HG03342 (cell line): Measurements from ENCODE around the gene CBX3.
"Not testable (repeated sequence)": the region's sequence is repeated elsewhere in the genome, so short reads cannot be mapped to it uniquely, and the experiment has no call there.

Experiments used
- ATAC-seq: cut with Tn5 transposase; IDR thresholded peaks from one replicate; pipeline ENCODE4 v1.9.1; 2021; ENCODE audit warnings: mild to moderate bottlenecking, moderate library complexity; ENCODE audit not compliant: unreplicated experiment

CBX3 gene

DNA sequence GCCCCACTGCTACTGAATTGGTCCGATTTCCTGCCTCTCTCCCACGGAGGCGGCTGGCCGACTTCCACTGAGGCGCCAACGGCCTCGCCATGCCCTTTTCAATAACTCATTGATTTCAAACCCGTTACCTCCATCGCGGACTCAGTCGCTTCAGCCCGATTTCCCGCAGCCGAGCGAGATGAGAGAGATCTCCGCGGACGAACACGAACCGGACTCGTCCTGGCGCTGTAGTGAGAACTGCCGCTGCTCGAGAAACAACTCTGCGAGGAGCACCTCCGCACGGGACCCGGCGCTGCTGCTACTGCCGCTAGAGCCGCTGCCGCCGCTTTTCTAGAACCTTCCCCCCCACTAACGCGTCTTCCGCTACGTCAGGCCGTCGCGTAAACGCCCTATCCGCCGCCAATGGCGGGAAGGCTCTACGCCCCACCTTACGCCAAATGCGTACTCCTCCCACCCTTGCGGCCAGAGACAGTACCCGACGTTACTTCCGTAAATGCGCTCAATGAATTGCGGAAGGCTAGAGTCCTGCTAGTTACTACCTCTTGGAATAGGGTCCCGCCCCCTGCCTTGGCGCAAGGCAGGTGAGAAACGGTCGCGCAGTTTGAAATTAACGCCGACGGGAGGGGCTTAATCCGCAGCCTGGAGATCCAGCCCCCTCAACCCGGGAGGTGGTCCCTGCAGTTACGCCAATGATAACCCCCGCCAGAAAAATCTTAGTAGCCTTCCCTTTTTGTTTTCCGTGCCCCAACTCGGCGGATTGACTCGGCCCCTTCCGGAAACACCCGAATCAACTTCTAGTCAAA lies 900 bp upstream of the CBX3 start, which contains the start of gene HNRNPA2B1:
HNRNPA2B1 (minus strand) TSS at position 303 of the 803 bp plus-strand sequence; CDS start at position 134, 169 bp downstream.
- peak; percentile 63 for ATAC-seq

DNA sequence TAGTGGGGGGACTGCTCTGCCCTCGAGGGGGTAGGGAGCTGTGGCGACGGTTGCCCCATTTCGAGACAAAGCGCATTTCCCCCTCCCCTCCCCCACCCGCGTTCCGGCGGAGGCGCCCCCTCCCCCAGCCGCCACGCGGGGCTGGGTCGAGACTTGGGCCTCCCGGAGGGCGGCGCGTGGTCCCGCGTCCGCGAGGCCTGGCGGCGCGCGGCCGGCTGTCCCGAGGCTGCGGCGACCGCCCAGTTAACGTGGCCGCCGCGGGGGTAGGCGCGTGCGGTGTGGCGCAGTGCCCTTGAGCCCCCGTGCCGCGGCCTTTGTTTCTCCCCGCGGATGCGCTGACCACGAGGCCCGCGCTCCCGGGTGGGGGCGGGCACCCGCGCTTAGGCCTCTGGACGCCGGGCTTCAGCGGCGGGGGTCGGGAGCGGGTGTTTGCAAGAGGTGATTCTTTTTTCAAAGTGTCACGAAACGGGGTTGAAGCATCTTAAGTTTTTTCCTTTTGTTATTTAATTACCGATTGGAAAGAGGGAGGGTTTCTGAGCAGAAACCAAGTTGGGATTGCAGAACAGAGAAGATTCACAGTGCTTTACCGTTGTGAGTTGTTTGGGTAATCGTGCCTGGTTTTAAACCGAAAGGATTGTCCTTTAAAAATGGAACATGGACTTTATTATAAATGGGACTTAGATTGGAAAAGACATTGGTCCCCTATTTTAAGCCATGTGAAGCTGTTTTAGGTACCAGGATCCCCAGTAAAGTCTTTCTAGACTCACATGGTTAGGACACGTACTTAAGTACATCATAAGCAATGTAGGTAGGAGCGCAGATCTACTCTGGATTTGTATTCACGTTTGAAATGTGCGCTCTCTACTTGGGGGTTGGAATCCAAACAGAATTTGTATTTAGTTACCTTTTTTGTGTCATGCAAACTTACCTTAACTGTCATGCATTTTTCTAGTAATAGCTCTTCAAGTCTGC lies 760 bp downstream of the CBX3 start:
- no peak for ATAC-seq

DNA sequence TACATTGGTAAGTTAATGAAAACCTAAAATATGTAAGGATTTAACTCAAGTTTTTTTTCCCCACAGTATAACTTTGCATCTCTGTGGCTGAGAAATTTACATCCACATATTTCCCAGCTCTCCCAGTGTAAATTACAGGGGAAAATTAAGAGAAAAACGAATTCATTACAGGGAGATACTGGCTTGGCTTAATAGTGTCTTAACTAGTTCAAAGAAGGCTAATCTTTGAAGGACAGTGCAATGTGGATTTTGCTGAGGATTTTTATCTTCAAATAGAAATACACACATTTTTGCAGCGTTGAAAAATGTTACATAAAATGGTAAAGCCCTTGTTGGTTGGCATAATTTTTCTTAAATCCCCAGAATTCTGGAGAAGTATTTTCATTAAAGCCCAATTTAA lies 1.5 kb downstream of the CBX3 start:
- no peak for ATAC-seq

DNA sequence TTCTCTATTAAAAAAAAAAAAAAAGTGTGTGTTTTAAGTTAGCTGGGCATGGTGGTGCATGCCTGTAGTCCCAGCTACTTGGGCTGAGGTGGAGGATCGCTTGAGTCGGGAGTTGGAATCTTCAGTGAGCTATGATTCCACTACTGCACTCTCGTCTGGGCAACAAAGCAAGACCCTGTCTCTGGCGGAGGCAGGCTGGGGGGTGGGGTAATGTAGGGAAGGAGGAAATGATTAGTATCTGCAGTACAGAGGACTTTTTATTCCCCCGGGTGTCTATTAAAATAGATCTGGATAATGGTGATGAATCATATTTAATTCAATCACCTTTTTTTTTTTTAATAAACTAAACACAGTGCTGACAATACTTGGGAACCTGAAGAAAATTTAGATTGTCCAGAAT lies 6.5 kb downstream of the CBX3 start:
- no peak for ATAC-seq

DNA sequence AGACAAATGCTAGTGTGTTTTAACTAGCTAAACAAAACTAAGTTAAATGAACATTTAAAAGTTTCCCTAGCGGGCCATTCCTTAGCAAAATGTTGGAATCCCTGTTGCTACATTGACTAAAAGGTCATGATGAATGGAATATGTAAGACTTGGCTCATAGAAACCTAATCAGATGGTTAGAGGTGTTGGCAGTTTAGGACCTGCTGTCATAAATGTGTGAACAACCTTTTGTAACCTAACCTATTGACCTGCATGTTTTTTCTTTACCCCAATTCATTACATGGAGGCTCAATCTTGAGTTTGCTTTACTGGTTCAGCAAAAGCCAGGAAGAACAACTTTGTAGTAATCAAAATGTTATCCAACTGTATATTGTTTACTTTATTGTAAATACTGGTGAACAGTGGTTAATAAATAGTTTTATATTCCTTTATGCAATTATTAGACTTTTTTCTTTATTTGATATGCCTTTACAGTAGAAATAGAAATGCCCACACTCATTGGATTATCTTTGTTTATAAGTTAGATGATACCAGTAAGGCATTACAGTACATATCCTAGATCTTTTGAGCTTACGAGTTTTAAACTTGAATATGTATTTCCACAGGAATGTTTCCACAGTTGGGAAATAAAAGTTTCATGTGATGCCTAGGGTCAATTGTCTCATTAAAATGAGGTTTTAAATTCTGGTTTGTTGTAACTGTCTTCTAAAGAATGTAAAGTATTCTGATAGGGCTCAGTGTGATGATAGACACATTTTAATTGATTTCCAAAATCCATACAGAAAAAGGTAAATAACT lies 11.6 kb downstream of the CBX3 start:
- no peak for ATAC-seq

DNA sequence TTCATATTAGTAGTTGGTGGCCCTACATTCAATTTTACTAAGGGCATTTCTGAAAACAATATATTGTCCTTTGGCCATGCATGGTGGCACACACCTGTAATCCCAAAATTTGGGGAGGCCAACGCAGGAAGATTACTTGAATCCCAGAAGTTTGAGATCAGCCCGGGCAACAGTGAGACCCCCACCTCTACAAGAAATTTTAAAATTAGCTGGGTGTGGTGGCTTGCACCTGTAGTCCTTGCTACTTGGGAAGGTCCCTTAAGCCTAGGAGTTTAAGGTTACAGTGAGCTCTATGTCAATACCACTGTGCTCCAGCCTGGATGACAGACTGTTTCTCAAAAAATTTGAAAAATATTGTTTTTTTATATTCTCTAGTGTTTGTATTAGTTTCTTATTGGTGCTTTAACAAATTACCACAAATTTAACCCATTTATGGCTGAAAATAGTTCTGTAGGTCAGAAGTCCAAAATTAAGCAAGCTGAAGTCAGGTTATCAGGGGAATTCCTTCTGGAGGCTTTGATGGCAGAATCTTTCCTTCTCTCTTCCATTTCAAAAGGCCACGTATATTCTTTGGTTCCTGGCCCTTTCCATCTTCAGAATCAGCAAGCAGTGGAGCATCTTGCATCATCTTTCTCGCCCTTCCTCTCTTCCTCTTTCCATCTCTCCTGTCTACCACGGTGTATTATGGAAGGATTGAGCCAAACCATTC lies 12.4 kb downstream of the CBX3 start:
- no peak for ATAC-seq

DNA sequence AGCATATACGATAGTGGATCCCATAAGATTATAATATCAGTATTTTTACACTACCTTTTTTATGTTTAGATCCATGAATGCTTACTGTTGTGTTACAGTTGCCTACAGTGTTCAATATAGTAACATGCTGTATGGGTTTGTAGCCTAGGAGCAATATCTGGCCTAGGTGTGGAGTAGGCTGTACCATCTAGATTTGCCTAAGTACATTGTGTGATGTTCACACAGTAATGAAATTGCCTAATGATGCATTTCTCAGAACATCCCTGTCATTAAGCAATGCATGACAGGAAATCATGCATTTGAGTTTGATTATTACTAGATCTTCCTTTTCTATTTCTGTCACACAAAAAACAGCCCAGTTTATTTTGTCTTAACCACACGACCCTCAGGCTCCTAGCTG lies 14.5 kb downstream of the CBX3 start:
- ATAC-seq: no peak

DNA sequence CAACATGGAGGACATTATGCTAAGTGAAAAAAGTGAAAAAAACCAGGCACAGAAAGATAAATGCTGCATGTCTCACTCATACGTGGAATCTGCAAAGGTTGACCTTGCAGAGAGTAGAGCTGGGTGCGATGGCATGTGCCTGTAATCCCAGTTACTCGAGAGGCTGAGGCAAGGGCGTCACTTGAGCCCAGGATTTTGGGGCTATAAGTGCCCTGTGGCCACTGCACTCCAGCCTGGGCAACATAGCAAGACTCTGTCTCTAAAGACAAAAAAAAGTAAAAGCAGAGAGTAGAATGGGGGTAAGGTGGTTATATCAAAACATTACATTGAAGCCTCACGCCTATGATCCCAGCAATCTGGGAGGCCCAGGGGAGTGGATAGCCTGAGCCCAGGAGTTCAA lies 22.8 kb downstream of the CBX3 start:
- no peak for ATAC-seq

DNA sequence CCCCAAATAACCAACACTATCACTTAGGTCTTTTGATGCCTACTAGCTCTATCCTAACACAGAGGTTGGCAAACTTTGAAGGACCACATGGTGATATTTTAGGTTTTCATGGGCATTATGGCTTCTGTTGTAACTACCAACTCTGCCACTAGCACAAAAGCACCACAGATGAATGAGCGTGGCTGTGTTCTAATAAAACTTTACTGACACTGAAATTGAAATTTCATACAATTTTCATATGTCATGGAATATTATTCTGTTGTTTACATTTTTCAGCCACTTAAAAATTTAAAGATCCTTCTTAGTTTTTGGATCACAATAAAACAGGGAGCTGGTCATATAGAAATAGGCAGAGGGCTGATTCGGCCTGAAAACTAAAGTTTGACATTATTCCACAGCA lies 26.4 kb downstream of the CBX3 start:
- no peak for ATAC-seq

DNA sequence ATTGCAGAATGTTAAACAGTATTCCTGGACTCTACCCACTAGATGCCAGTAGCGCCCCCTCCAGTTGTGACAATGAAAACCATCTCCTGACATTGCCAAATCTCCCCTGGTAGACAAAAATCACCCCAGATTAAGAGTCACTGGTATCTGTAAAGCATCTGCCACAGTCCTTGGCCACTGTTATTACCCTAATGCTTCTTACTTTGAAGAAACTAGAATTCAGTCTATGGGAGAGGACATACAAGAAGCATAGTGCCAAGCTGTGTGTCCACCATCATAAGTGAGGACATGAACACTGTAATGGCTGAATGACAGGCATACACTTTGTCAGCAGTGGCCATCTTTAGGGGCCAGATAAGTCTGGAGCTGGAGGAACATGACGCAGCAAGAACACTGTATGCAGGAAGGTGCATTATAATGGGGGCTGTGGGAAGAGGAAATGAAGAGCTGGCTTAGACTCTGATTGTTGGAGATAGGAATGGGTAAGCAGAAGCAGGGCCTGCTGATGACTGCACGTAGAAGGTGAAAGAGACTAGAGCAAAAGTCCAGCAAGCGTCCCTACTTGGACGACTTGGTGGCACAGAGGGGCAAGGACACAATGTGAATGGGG lies 32.5 kb downstream of the CBX3 start:
- ATAC-seq: no peak

DNA sequence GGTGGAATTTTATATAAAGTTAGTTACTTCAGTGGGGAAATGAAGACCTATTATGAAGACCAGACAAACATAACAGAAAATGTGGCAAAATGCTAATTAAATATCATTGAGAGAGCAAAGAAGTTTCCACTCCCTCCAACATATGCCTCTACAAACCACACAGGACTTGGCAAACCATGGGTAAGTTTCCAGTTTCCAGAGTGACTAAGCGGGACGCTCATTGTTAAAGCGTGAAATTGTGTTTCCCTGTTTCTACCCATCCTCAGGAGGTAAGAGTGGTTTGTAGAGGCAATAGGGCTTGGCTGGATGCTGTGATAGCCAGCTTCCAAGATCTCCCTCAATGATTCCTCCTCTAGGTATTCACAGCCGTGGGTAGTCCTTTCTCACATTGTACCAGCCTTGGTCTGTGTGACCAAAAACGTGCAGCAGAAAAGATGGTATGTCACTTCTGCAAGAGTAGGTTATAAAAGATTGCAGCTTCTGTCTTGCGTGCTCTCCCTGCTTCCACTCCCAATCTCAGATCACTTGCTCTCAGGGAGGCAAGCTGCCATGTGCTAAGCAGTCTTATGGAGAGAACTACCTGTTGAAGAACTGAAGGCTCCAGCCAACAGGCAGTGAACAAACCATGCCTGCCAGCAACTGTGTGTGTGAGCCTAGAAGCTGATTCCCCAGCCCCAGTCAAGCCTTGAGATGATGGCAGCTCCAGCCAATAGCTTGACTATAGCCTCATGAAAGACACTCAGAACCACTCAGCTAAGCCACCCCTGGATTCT lies 35.7 kb downstream of the CBX3 start:
- no peak for ATAC-seq

DNA sequence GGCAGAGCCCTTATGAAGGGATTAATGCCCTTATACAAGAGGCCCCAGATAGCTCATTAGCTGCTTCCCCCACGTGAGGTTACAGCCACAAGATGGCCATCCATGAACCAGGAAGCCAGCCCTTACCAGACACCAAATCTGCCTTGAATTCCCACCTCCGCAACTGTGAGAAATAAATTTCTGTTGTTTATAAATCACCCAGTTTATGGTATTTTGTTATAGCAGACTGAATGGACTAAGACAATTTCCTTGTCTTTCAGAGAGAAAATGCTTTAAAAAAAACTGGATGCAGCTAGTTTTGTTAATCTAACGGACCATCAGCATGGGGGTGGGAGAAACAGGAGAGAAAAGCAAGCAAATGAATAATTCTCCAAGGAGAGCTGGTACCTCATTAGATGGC lies 36.5 kb downstream of the CBX3 start:
- no peak for ATAC-seq

DNA sequence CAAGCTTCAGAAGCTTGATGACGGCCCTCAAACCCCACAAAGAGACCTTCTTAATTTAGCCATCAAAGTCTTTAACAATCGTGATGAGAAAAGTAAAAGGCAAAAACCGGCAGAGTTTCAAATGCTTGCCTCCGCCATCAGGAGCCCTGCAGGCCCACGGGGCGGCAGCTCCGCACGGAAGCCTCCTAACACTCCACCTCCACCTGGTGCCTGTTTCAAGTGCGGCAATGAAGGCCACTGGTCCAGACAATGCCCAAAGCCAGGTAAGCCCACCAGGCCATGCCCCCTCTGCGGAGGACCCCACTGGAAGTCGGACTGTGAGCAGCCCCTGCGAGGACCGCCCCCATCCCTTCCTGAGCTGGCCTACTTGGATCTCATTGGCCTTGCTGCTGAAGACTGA lies 43.6 kb downstream of the CBX3 start:
- no peak for ATAC-seq

DNA sequence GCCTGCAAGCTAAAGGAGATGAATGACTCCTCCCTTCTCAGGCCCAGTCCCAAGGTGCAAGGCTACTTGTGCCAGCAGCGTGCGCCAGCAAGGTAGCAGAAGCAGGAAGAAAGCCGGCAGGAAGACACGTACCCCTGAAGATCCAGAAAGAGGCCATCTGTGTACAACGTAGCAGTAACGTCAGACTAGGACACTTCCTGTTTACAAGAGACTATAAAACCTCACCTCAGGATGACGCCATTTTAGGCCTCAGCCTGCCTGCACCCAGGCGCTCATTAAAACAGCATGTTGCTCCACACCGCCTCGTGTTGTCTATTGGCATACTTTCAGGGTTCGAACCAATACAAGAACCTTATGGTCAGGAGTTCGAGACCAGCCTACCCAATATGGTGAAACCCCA lies 48.7 kb downstream of the CBX3 start:
- no peak for ATAC-seq

DNA sequence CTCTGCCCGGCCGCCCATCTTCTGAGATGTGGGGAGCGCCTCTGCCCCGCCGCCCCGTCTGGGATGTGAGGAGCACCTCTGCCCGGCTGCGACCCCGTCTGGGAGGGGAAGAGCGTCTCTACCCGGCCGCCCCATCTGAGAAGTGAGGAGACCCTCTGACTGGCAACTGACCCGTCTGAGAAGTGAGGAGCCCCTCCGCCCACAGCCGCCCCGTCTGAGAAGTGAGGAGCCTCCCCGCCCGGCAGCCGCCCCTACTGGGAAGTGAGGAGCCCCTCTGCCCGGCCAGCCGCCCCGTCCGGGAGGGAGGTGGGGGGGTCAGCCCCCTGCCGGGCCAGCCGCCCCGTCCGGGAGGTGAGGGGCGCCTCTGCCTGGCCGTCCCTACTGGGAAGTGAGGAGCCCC lies 60.3 kb downstream of the CBX3 start:
- not testable (repeated sequence) for ATAC-seq
